HG03025 (cell line): ENCODE results near the gene VDAC2.
A peak's percentile ranks its signal among the peaks of the same experiment; 100 is the strongest.
"Not testable (repeated sequence)": the region's sequence is repeated elsewhere in the genome, so short reads cannot be mapped to it uniquely, and the experiment has no call there.

ENCODE experiments used
- ATAC-seq: cut with Tn5 transposase; IDR thresholded peaks from one replicate; pipeline ENCODE4 v1.9.1; 2021; ENCODE audit warnings: mild to moderate bottlenecking, moderate library complexity; ENCODE audit not compliant: unreplicated experiment, low FRiP score

The VDAC2 gene

DNA sequence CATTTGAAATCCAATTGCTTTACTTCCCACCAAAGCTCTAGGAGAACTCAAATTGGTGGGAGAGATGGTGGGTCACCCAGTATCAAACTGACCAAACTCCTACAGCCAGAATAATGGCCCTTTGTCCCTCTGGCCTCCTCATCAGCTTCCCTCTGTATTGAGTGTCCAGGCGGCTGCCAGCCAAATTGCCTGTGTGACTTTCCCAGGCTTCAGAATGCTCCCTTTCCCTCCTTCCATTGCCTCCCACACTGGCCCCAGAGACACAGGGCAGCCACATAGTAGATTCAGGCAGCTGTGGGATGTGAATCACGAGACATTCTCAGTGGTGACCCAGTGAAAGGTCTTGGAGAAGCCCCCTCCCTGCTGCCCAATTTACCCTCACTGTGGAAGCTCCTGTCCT lies 12.7 kb upstream of the VDAC2 start:
- ATAC-seq: no peak

DNA sequence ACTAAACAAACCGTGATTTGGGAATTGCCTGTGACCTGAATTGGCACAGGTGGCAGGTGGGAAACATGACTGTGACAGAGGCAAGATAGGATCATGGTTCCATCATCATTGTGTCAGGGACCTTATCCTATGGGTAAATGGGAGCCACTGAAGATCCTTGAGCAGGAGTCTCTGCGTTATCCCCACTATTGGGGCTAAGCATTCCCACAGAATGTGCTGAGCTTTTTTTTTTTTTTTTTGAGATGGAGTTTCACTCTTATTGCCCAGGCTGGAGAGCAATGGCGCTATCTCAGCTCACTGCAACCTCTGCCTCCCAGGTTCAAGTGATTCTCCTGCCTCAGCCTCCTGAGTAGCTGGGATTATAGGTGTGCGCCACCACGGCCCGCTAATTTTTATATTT lies 10.6 kb upstream of the VDAC2 start:
- ATAC-seq: not testable (repeated sequence)

DNA sequence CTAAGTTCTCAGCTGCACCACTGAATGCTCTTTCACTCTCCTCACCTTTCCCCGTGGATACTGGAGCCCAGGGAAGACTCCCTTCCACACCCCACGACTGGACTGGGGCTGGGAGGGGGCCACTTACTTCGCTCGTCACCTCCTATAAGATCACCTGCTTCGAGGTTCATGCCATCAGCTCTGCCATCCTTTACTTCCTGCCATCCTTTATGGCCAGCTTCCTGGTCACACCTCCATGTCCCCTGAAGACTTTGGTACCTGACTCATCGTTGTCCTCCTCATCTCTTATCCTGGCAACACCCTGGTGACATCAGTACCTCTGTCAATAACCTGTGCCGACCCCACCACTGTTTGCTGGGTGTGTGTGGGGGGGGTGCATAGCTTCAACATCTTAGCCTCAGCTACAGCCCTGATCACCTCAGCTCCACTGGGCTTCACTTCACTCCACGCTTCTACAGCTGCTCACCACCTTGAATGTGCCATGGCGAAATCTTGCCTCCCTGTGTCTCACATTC lies 8.7 kb upstream of the VDAC2 start:
- no peak for ATAC-seq

DNA sequence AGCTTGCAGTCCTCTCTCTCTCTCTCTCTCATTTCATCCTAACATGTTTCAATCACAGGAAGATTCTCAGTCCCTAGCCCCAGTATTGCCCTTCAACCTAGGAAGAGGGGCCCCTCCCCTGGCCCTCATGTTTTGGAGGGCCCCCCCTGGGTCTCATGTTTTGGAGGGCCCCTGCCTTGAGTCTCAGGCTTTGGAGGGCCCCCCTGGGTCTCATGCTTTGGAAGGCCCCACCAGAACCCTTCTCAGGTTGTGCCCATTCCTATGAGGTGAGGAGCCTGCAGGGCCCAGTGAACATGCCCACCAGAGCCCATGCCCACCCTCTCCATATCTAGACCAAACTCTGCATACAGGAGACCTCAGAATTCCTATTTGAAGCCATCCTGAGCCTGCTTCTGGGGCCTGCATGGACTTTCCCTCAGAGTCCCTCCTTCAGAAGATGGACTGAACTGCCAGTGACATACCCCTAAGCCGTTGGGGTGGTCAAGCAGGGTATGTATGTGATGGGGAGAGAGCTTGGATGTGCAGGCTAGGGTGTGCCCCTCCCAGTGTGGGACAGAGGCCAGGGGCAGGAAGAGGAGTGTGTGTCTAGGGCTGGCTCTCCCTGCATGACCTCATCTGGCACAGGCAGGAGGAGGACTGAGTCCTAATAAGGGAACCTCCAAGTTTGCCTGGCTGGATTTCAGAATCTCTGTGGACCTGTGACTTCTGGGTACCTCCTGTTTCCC lies 8.1 kb upstream of the VDAC2 start:
- ATAC-seq: no peak

DNA sequence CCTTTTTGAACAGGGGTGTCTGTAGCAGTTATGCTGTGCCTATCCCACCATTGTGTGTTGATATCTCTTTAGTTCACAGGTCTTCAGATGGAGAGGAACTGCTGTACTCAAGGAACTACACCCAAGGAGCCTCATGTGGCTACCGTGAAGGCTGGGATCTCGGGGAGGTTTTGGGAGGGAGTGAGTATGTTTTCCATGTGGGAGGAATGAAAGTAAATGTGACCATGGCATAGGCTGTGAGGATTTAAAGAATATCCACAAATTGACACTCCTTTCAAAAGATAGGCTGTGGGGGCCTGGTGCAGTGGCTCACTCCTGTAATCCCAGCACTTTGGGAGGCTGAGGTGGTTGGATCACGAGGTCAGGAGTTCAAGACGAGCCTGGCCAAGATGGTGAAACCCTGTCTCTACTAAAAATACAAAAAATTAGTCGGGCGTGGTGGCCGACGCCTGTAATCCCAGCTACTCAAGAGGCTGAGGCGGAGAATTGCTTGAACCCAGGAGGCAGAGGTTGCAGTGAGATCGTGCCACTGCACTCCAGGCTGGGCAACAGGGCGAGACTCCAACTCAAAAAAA lies 7.5 kb upstream of the VDAC2 start:
- ATAC-seq: not testable (repeated sequence)

DNA sequence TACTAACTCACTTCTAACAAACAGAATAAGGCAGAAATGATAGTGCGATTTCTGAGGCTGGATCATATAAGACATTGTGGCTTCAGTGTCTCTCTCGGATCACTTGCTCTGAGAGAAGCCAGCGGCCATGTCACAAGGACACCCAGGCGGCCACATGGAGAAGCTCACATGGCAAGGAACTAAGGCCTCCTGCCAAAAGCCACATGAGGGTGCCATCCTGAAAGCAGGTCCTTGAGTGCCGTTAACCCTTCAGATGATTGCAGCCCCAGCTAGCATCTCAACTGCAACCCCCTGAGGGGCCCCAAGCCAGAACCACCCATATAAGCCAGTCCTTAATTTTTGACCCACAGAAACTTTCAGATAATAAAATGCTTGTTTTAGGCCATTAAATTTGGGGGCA lies 6.9 kb upstream of the VDAC2 start:
- no peak for ATAC-seq

DNA sequence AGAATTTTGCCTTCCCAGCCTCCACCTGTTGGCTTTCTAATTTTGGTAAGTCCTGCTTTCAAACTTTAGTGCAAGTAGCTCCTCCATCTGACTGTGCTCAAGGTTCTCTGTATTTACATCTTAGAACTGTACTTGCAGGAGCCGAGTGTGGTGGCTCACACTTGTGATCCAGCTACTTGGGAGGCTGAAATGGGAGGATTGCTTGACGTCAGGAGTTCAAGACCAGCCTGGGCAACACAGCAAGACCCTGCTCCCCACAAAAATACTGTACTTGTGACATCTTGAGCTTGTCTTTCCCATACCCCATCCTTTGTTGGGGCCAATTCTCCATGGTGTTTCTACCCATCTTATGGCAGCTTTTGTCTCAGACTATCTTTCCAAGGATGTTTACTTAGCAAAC lies 4.7 kb upstream of the VDAC2 start:
- no peak for ATAC-seq

DNA sequence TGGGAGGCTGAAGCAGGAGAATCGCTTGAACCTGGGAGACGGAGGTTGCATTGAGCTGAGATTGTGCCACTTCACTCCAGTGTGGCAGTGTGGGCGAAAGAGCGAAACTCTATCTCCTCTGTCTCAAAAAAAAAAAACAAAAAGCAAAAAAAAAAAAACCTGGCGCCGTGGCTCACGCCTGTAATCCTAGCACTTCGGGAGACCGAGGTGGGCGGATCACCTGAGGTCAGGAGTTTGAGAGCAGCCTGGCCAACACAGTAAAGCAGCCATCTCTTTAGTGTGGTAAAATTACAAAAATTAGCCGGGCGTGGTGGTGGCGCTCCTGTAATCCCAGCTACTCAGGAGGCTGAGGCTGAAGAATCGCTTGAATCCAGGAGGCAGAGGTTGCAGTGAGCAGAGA lies 4.0 kb upstream of the VDAC2 start:
- ATAC-seq: not testable (repeated sequence)

DNA sequence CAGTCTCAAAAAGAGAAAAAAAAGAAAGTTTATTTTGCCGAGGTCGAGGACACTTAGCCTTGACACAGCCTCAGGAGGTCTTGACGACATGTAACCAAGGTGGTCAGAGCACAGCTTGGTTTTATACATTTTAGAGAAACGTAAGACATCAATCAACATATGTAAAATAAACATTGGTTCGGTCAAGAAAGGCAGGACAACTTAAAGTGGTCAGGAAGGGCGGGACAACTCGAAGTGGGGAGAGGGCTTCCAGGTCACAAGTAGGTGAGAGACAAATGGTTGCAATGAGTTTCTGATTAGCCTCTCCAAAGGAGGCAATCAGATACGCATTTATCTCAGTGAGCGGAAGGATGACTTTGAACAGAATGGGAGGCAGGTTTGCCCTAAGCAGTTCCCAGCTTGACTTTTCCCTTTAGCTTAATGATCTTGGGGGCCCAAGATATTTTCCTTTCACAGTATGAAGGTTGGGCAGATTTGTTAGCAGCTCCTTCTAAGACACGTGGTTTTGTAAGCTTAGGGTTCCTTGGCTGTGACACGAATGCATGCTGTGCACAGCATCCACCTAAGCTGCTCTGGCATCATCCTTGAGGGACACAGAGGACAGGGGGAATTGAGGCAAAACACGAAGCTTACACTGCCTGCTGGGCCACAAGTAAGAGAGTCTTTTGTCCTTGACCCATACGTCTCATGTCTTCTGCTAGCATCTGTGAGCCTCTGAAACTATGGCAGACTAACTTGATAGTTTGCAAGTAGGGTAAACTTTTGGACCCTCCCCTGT lies 3.3 kb upstream of the VDAC2 start:
- no peak for ATAC-seq

DNA sequence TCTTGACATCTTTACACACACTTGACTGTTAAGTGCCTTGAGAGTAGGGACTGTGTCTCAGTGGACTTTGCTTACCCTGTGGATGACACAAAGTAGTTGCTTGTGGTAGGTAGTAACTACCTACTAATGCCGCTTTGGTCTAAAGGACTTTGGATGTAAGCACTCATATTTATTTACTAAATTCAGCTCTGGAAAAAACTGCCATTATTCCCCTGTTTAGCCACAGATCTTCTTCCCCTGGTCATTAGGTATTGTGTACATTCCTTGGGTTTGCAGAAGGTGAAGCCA lies 2.8 kb upstream of the VDAC2 start:
- no peak for ATAC-seq

DNA sequence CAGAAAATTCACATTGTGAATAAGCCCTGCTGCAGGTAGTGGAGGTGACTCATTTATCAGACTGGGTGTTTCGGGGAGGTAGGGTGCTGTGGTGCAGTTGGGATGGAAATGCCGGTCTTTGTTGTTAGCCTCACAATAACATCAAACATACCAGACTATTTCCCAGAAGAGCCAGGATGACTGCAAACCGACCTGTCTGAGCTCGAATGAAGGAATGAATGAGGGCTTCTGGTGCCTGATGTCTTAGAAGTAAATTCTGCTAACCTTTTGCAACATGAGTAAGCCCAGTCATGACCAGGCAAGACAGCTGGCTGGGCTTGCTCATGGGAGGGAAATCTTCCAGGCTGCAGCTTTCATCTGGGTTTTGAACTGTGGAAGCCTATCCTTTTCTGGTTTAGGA lies 2.4 kb upstream of the VDAC2 start:
- ATAC-seq: no peak

DNA sequence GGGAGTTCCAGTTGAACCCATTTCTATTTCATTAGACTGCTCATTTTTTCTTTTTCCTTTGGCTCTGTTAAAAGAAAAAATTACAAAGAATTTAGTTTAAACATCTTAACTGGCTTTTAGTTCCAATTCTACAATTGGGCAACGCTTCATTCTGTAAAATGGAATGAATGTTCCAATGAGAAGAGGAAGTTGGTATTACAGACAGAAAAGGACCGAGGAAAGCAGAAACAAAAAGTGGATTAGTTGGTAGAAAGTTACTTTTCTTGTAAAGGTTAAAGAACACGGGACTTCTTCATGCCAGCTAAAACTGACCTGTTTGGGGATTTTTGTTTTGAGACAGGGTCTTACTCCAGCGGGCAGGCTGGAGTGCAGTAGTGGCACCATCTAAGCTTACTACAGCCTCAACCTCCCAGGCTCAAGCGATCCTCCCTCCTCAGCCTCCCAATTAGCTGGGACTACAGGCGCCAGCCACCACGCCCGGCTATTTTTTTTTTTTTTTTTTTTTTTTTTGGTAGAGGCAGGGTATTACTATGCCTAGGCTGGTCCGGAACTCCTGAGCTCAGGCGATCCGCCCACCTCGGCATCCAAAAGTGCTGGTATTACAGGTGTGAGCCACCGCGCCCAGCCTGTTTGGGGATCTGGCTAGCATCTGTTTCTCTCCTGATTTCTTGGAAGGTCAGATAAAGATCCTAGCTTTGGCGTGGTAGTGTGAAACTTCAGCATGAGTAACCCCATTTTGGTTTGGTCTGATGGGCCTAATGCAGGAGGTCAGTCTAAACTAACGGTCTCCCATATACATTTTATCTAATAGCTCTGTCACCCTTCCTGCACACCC lies 1.3 kb upstream of the VDAC2 start:
- ATAC-seq: no peak

DNA sequence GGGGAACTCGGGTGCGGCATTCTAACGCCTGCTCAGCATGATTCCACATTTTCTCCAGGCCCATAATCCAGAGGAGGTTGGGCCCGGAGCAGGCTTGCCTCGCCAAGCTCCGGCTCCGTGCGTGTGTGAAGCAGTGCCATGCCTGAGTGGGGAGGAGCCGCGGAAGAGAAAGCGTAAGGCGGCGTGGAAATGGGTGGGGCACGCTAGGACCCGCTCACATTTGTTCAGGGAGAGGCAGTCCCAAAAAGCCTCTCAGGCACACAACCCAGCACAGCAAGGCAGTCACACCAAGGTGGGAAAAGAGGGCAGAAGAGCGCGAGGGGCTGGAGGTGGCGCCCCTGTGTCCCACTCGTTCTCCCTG lies 695 bp upstream of the VDAC2 start:
- peak; percentile 45 for ATAC-seq

DNA sequence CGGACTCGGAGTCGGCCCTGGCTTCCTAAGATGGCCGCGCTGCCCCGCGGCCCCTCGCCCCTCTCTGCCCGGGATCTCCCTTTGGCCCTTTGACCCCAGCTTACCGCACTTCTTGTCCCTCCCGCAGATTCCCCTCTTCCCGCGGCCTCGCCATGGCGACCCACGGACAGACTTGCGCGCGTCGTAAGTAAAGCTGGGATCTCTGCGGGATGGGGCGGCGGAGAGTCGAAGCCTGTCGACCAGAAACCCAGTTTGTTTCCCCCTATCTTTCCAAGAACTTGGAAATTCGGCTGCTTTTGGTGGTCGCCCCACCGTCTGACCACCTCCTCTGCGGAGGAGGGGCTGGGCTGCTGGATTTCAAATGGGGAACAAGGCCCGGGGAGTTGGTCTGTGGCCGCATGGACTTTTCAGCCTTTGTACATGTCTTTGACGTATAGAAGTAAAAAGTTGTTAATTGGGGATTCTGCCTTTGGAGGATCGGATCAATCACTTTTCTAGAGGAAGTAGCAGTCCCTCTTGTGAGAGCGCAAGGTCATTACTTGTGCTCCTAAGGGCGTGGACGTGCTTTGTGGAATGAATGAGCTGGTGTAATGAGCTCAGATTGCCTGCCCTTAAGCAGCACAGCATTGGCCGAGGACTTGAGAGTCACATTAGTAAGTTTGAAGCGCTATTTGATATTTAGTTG lies 553 bp downstream of the VDAC2 start:
- ATAC-seq: no peak

DNA sequence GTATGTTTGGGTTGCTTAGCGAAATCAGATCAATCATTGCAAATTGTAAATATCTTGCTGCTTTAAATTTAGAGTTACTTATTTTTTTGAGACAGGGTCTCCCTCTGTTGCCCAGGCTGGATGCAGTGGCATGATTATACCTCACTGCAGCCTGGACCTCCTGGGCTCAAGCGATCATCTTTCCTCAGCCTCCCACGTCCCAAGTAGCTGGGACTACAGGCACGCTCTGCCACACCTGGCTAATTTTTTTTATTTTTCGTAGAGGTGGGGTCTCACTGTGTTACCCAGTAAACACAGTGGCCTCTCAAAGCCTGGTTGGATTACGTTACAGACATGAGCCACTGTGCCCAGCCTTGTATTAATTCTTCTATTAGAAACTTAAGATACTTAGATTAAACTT lies 1.7 kb downstream of the VDAC2 start:
- no peak for ATAC-seq

DNA sequence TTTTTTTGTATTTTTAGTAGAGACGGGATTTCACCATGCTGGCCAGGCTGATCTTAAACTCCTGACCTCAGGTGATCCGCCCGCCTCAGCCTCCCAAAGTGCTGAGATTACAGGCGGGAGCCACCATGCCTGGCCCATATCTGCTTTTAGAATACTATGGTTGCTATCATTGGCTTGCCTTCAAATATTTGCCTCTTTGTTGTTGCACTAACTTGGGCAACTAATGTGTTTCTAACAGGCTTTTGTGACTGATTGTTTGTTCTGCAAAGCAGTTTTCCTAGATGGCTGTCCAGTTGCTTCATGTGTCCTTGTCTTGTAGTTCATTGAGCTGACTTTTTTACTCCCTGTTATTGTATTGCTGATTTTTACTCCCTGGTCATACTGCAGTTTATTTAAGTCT lies 9.7 kb downstream of the VDAC2 start:
- no peak for ATAC-seq

DNA sequence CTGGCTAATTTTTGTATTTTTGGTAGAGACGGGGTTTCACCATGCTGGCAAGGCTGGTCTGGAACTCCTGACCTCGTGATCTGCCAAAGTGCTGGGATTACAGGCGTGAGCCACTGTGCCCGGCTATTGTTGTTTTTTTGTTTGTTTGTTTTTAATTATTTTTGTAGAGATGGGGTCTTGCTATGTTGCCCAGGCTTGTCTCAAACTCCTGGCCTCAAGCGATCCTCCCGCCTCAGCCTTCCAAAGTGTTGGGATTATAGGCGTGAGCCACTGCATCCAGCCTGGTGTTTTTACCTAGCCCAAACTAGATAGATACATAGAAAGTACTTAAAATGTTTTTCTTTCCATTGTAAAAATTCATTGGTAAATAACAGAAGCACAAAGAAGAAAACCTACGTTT lies 10.9 kb downstream of the VDAC2 start:
- ATAC-seq: not testable (repeated sequence)

DNA sequence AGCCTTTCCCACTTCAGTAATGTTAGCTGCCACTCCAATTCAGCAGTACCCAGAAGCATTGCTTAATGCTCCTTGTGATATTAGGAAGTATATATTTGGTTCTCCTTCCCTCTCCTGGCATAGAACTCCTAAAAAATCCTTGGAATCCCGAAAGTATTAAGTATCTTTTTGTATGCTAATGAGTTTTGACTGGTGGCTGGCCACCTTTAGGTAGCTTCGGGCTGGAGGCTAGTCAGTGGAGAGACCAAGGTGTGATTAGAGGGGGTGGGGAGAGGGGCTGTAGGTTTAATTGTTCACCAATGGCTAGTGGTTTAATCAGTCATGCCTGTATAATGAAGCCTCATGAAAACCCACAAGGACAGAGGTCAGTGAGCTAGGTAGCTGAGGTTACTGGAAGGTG lies 12.9 kb downstream of the VDAC2 start:
- no peak for ATAC-seq

DNA sequence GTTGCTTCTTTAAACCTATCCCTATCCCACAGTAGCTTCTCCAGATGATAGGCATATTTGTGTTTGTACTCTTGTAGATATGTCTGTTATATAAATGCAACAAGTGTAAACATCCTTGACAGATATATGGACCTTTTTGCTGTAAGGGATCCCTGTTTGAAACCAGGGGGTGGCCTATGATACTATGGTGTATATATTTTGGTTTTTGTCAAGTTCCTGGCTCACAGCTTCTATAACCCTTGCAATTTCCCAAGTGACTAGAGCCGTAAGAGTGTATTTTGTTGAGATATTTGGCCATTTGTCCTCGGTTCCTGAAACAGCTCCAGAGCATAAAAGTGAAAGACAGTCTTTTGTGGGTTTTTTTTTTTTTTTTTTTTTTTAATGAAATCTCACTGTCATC lies 15.5 kb downstream of the VDAC2 start:
- ATAC-seq: no peak

DNA sequence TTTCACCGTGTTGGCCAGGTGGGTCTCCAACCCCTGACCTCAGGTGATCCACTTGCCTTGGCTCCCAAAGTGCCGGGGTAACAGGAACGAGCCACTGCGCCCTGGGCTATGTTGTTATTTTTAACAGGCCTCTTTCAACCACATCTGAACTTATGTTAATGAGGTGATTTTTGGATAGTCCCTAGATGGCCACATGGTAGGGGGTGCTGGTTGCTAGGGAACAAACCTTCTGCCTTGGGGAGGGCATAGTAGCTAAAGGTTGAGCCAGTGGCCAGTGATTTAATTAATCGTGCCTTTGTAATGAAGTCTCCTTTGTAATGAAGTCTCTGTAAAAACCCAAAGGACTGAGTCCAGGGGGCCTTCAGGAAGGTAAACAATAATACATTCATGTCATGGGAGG lies 16.1 kb downstream of the VDAC2 start:
- no peak for ATAC-seq

DNA sequence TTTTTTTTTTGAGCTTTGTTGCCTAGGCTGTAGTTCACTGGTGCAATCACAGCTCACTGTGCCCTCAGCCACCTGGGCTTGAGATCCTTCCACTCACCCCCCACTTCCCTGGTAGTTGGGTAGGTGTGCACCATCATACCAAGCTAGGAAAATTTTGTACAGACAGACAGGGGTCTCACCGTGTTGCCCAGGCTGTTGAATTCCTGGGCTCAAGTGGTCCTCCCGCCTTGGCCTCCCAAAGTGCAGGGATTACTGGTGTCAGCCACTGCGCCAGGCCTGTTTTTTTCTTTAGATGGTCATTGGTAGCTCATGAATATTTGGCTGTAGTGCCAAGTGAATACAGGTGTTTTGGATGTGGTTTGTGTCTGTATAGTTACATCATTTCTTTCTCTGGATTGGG lies 17.7 kb downstream of the VDAC2 start:
- ATAC-seq: no peak
